PC-3 (cell line): ENCODE measurements around the gene TSHZ2. TPM values are rescaled to one million over a fixed set of nuclear protein-coding genes. Genes with fewer than 3 reads are reported as not detected.

ENCODE experiments used
- ATAC-seq: fragments of 200-7000 bp; cut with Tn5 transposase; 2 replicates; pipeline ENCODE4 v1.9.1; 2020; ENCODE audit warnings: mild to moderate bottlenecking, moderate library complexity
- BruUV-seq: library from RNA; stranded (reverse); fragments of 400-500 nt; replicated peaks from 2 replicates; lab custom pipeline; 2021; lab: Mats Ljungman, UMichigan
- CTCF ChIA-PET: fragments of 300-600 bp; sonication (Branson Sonifier 250); formaldehyde crosslinking; loops from one replicate; lab custom pipeline; 2022; ENCODE audit warnings: antibody characterized with exemption; lab: Charles Lee
- POLR2A ChIA-PET: fragments of 300-600 bp; sonication (Branson Sonifier 250); formaldehyde crosslinking; loops from one replicate; lab custom pipeline; 2022; ENCODE audit warnings: antibody characterized with exemption; ENCODE audit not compliant: unreplicated experiment; lab: Charles Lee
- DNase-seq: peaks from one replicate; pipeline ENCODE4 v3.0.0-alpha.2; 2015
- H2AFZ ChIP-seq: fragments of 300-600 bp; sonication (generic); 2 replicates; pipeline ENCODE4 v1.6.0; 2016; ENCODE audit warnings: antibody characterized with exemption, low read length
- H3F3A ChIP-seq: fragments of 300-600 bp; sonication (generic); one replicate; pipeline ENCODE4 v1.6.0; 2017; ENCODE audit warnings: antibody characterized with exemption, low read length, control low read depth, mild to moderate bottlenecking; ENCODE audit not compliant: unreplicated experiment
- H3K27ac ChIP-seq: fragments of 300-600 bp; sonication (generic); 2 replicates; pipeline ENCODE4 v1.5.1; 2016; ENCODE audit warnings: mild to moderate bottlenecking, low read length
- H3K27me3 ChIP-seq: fragments of 300-600 bp; sonication (generic); 2 replicates; pipeline ENCODE4 v1.6.1; 2016; ENCODE audit warnings: low read length, mixed read lengths
- H3K36me3 ChIP-seq: fragments of 300-600 bp; sonication (generic); 2 replicates; pipeline ENCODE4 v1.6.1; 2016; ENCODE audit warnings: low read depth, mixed run types, low read length, mixed read lengths
- H3K4me1 ChIP-seq: fragments of 300-600 bp; sonication (generic); 2 replicates; pipeline ENCODE4 v1.5.1; 2016; ENCODE audit warnings: low read length; ENCODE audit not compliant: insufficient read depth
- H3K4me2 ChIP-seq: fragments of 300-600 bp; sonication (generic); 2 replicates; pipeline ENCODE4 v1.6.0; 2016; ENCODE audit warnings: low read length
- H3K4me3 ChIP-seq: fragments of 300-600 bp; sonication (generic); 2 replicates; pipeline ENCODE4 v1.5.1; 2016; ENCODE audit warnings: mild to moderate bottlenecking, low read length, mixed read lengths
- H3K79me2 ChIP-seq: fragments of 300-600 bp; sonication (generic); 2 replicates; pipeline ENCODE4 v1.6.1; 2017; ENCODE audit warnings: low read length, mixed read lengths
- H3K9ac ChIP-seq: fragments of 300-600 bp; sonication (generic); 2 replicates; pipeline ENCODE4 v1.6.0; 2016; ENCODE audit warnings: mild to moderate bottlenecking, low read length
- H3K9me2 ChIP-seq: fragments of 300-600 bp; sonication (generic); replicated peaks from 2 replicates; pipeline ENCODE4 v1.6.1; 2016; ENCODE audit warnings: mixed run types, low read length, mixed read lengths
- H3K9me3 ChIP-seq: fragments of 300-600 bp; sonication (generic); 2 replicates; pipeline ENCODE4 v1.6.1; 2016; ENCODE audit warnings: low read length, mixed read lengths
- H4K20me1 ChIP-seq: fragments of 300-600 bp; sonication (generic); 2 replicates; pipeline ENCODE4 v1.6.1; 2016; ENCODE audit warnings: low read length, mixed read lengths
- EZH2 ChIP-seq: fragments of 300-600 bp; sonication (generic); IDR thresholded peaks from one replicate; pipeline ENCODE4 v1.6.1; 2017; ENCODE audit warnings: antibody characterized with exemption, mild to moderate bottlenecking, low read length; ENCODE audit not compliant: unreplicated experiment
- EZH2phosphoT487 ChIP-seq: fragments of 300-600 bp; sonication (generic); IDR thresholded peaks from 2 replicates; pipeline ENCODE4 v1.6.1; 2018; ENCODE audit warnings: mild to moderate bottlenecking, antibody characterized with exemption, low read length, borderline replicate concordance
- intact Hi-C: fragments of 100-400 bp; cut with micrococcal nuclease; formaldehyde crosslinking; loops from 2 replicates; pipeline ENCODE4 v1.9.0; 2023
- total RNA-seq: library from RNA; depleted of rRNA; stranded (reverse); fragments of >200 nt; gene quantifications from 2 replicates; pipeline ENCODE4 v1.2.3, GENCODE V29; 2014
- TF ChIP-seq, protein P1 (sequence below): fragments of 300-600 bp; sonication (generic); conservative IDR thresholded peaks from 2 replicates; pipeline ENCODE4 v1.5.1; 2017; ENCODE audit warnings: antibody characterized with exemption, low read depth, mild to moderate bottlenecking, low read length

TSHZ2 gene
- total RNA-seq, 1 experiment from 2014 or later, result not detected

DNA sequence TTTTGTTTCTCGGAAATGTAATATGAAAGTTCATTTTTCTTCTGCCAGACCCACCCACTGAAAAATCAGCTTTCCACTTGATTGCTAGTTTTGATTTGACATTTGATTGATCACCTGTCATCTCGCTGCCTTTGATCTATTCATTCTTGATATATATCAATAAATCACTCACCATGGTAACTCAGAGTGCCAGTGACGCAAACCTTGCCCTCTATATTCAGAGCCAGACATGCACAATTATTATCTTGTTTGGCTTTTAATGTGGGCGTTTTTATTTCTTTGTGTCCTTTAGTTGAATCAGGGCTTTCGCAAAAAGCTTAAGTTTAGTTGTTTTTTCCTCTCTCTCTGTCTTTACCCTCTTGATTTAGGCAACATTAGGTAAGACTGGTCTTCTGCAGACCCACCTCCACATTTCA lies 2.0 kb downstream of the TSHZ2 start:
- no peaks in the 10 kb centered on the region for H3K79me2 ChIP-seq

DNA sequence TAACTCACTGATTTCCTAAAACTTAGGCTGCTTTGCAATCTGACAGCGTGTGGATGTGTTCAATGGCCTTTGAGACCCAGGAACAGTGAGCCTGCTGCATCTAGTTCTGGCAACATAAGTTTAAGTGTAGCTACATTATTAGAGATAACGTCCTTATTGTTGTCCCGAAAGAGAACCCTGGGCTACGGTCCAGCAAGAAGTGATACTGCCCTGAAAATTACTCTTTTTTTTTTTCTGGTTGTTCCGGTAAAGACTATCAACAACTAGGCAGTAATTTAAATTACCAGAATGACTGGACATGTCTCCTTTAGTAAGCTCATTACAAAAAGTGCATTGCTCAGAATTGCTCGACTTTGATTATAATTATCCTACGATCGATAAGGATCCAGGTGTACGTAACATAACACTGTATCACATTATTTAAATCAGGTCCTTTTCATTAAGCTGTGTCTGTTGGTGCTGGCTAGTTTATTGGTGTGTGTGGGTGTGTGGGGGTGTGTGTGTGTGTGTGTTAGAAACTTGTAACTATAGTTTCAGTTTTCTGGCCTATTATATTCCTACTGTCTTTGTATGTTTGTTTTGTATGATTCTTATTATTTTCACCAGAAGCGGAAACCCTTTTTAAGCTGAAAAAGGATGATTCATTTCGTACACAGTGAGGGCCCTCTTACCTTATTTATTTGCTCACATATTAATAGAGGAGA lies 3.0 kb downstream of the TSHZ2 start:
- TF ChIP-seq EZH2phosphoT487 (no peak), EZH2 (no peak)
- TF ChIP-seq, protein P1, sequence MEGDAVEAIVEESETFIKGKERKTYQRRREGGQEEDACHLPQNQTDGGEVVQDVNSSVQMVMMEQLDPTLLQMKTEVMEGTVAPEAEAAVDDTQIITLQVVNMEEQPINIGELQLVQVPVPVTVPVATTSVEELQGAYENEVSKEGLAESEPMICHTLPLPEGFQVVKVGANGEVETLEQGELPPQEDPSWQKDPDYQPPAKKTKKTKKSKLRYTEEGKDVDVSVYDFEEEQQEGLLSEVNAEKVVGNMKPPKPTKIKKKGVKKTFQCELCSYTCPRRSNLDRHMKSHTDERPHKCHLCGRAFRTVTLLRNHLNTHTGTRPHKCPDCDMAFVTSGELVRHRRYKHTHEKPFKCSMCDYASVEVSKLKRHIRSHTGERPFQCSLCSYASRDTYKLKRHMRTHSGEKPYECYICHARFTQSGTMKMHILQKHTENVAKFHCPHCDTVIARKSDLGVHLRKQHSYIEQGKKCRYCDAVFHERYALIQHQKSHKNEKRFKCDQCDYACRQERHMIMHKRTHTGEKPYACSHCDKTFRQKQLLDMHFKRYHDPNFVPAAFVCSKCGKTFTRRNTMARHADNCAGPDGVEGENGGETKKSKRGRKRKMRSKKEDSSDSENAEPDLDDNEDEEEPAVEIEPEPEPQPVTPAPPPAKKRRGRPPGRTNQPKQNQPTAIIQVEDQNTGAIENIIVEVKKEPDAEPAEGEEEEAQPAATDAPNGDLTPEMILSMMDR, result no peak
- H4K20me1 ChIP-seq, result no peaks in the 10 kb centered on the region
- H3F3A ChIP-seq, result no peaks in the 10 kb centered on the region
- no peak overlapping the region for H3K9ac ChIP-seq
- BruUV-seq, result no TSS peak
- H2AFZ ChIP-seq, result no peak overlapping the region
- H3K9me3 ChIP-seq, result no peaks in the 10 kb centered on the region
- no peaks in the 10 kb centered on the region for H3K36me3 ChIP-seq
- intact Hi-C loops, result no loop called here
- peak; percentile 38 for DNase-seq
- POLR2A ChIA-PET, result interaction anchor here (0.8 kb wide), 1 partner anchor 853 kb away, joined by 6 read pairs; no protein-coding TSS in a partner anchor
- CTCF ChIA-PET, result no interaction called here
- H3K79me2 ChIP-seq, result no peaks in the 10 kb centered on the region
- H3K9me2 ChIP-seq, result no peaks in the 10 kb centered on the region
- H3K4me3 ChIP-seq, result no peak overlapping the region
- no peak overlapping the region for H3K4me2 ChIP-seq
- no peak overlapping the region for H3K27ac ChIP-seq
- ATAC-seq, result peak; percentile 18; the same call in 1 of the 2 replicates
- H3K4me1 ChIP-seq, result no peaks in the 10 kb centered on the region
- peaks cover 71% of the 10 kb centered on the region for H3K27me3 ChIP-seq

More for the DNA sequence above, 2.0 kb downstream of the TSHZ2 start:
- H3K4me3 ChIP-seq, result no peak overlapping the region
- H3K36me3 ChIP-seq, result no peaks in the 10 kb centered on the region
- no peak overlapping the region for H3K27ac ChIP-seq
- TF ChIP-seq EZH2 (no peak), EZH2phosphoT487 (no peak)
- TF ChIP-seq, protein P1, result no peak
- ATAC-seq, result no peak
- no peak overlapping the region for H2AFZ ChIP-seq
- H3F3A ChIP-seq, result no peaks in the 10 kb centered on the region
- ChIA-PET CTCF (no interaction called here), POLR2A (no interaction called here)
- DNase-seq, result no peak
- no TSS peak for BruUV-seq
- intact Hi-C loops, result no loop called here
- H4K20me1 ChIP-seq, result no peaks in the 10 kb centered on the region
- H3K9me3 ChIP-seq, result no peaks in the 10 kb centered on the region
- H3K27me3 ChIP-seq, result peaks cover 62% of the 10 kb centered on the region
- no peak overlapping the region for H3K9ac ChIP-seq
- no peaks in the 10 kb centered on the region for H3K9me2 ChIP-seq
- no peaks in the 10 kb centered on the region for H3K4me1 ChIP-seq
- no peak overlapping the region for H3K4me2 ChIP-seq

GRCh38 chr20:52975803-52976531 lies 3.8 kb downstream of the TSHZ2 start:
- no peak for DNase-seq
- no peak overlapping the region for H3K4me2 ChIP-seq
- no peaks in the 10 kb centered on the region for H3K79me2 ChIP-seq
- ATAC-seq, result no peak
- intact Hi-C loops, result no loop called here
- H3K9me3 ChIP-seq, result no peaks in the 10 kb centered on the region
- H3K9ac ChIP-seq, result no peak overlapping the region
- no peak overlapping the region for H3K27ac ChIP-seq
- H3K4me3 ChIP-seq, result no peak overlapping the region
- POLR2A ChIA-PET, result interaction anchor here (0.8 kb wide), 1 partner anchor 852 kb away, joined by 6 read pairs; no protein-coding TSS in a partner anchor
- H2AFZ ChIP-seq, result no peak overlapping the region
- H4K20me1 ChIP-seq, result no peaks in the 10 kb centered on the region
- no peaks in the 10 kb centered on the region for H3F3A ChIP-seq
- H3K27me3 ChIP-seq, result peaks cover 73% of the 10 kb centered on the region
- H3K4me1 ChIP-seq, result no peaks in the 10 kb centered on the region
- H3K9me2 ChIP-seq, result no peaks in the 10 kb centered on the region
- H3K36me3 ChIP-seq, result no peaks in the 10 kb centered on the region
- BruUV-seq, result no TSS peak
- CTCF ChIA-PET, result no interaction called here
- TF ChIP-seq EZH2phosphoT487, result no peak
- TF ChIP-seq EZH2, result no peak
- TF ChIP-seq, protein P1, result no peak
